ENCODE measurements around the gene CABP7. TPM values are rescaled to one million over a fixed set of nuclear protein-coding genes. Genes with fewer than 3 reads are reported as not detected.

The CABP7 gene
- total and polyA plus RNA-seq, 2 of the 8 experiments (the other 6 are each of a cell fraction or from before 2014, with no cell fraction given) = 0.20 to 0.36 TPM

GRCh38 chr22:29780748-29781676, 61.2 kb downstream of the CABP7 start:
- H2BK20ac ChIP-seq (ENCODE audit: low read length) = no peak overlapping the region
- peak overlapping the region; percentile 4; the same call in 1 of the 2 replicates for H2BK5ac ChIP-seq (ENCODE audit: low read depth, low read length)
- no peak overlapping the region for H4K8ac ChIP-seq (ENCODE audit: extremely low read depth, insufficient read depth, low read length)
- no peak for DNase-seq (ENCODE audit: low read depth in 1 of 2, low spot score in 2 of 2)
- no peak overlapping the region for H3K18ac ChIP-seq (ENCODE audit: extremely low read depth, low read length)
- no peak overlapping the region for H3K9ac ChIP-seq (replicated peaks in 1 of 4; ENCODE audit: extremely low read depth in 1 of 4, low read depth in 3 of 4, low read length in 3 of 4)
- H4K20me1 ChIP-seq (replicated peaks in 1 of 2; ENCODE audit: control insufficient read depth in 1 of 2, insufficient read depth in 2 of 2, low read length in 2 of 2) = no peaks in the 10 kb centered on the region
- no peaks in the 10 kb centered on the region for H3K79me1 ChIP-seq (ENCODE audit: low read depth, low read length)
- no peak overlapping the region for H2AK5ac ChIP-seq (ENCODE audit: low read depth, low read length)
- ChIA-PET POLR2A (ENCODE audit: partially characterized antibody) (no interaction called here), CTCF (ENCODE audit: partially characterized antibody) (interaction anchor here (0.5 to 5.4 kb wide), 5 partner anchors 8 to 258 kb away, joined by 3 to 33 read pairs (median 3); no protein-coding TSS in a partner anchor)
- H3K4me3 ChIP-seq (ENCODE audit: extremely low read depth in 1 of 4, insufficient read depth in 2 of 4, low read depth in 3 of 4, low read length in 4 of 4) = no peak overlapping the region
- no peak overlapping the region for H4K5ac ChIP-seq (ENCODE audit: insufficient read length, low read depth, low read length)
- peak overlapping the region; percentile 48; the same call in 1 of the 2 replicates for H2BK15ac ChIP-seq (ENCODE audit: low read length)
- H3K79me2 ChIP-seq (ENCODE audit: control insufficient read depth in 1 of 2, insufficient read depth in 2 of 2, low read length in 2 of 2) = no peaks in the 10 kb centered on the region
- no peak overlapping the region for H2BK120ac ChIP-seq (replicated peaks; ENCODE audit: low read depth, low read length)
- H4K91ac ChIP-seq (replicated peaks; ENCODE audit: insufficient read length, low read length) = no peak overlapping the region
- no peak overlapping the region for H3K23ac ChIP-seq (ENCODE audit: insufficient read length)
- H3K4me2 ChIP-seq (ENCODE audit: insufficient read depth in 1 of 2, low read depth in 2 of 2, low read length in 2 of 2) = no peak overlapping the region
- H3K56ac ChIP-seq (replicated peaks; ENCODE audit: insufficient read length, low read depth, low read length) = no peak overlapping the region
- H3K36me3 ChIP-seq (ENCODE audit: control insufficient read depth in 2 of 4, insufficient read depth in 4 of 4, low read length in 3 of 4) = no peaks in the 10 kb centered on the region
- FAIRE-seq = no peak
- no peak for TF ChIP-seq TCF12 (IDR thresholded peaks at IDR 0.05; ENCODE audit: low read depth, low read length)
- TF ChIP-seq, protein P1, sequence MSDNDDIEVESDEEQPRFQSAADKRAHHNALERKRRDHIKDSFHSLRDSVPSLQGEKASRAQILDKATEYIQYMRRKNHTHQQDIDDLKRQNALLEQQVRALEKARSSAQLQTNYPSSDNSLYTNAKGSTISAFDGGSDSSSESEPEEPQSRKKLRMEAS (IDR thresholded peaks at IDR 0.05) = no peak
- TF ChIP-seq EP300 (IDR thresholded peaks at IDR 0.05; ENCODE audit: borderline replicate concordance in 1 of 2, low read depth in 2 of 2, low read length in 2 of 2) = no peak
- TF ChIP-seq EGR1 (IDR thresholded peaks at IDR 0.05; ENCODE audit: borderline replicate concordance, low read depth, low read length) = no peak
- peak overlapping the region; percentile 80 for H2AFZ ChIP-seq (ENCODE audit: low read length)
- WGBS, 2 experiments (ENCODE audit: extremely low coverage in 1 of 2, insufficient coverage in 1 of 2, insufficient read length in 1 of 2, insufficient replicate concordance in 2 of 2, low coverage in 1 of 2, low lambda C conversion rate in 2 of 2, missing lambda C conversion rate in 1 of 2) = 92% methylated on average over 8 of the region's 8 CpGs; no CpG with 5 or more reads in 1 of the 2 experiments
- no peak overlapping the region for H3K14ac ChIP-seq (ENCODE audit: insufficient read length)
- H3K27me3 ChIP-seq (replicated peaks in 1 of 4; ENCODE audit: control insufficient read depth in 3 of 4, extremely low read depth in 1 of 4, insufficient read depth in 3 of 4, low read length in 3 of 4) = no peaks in the 10 kb centered on the region
- no peak overlapping the region for H2BK12ac ChIP-seq (ENCODE audit: low read depth, low read length)
- H3K27ac ChIP-seq (ENCODE audit: low read depth, low read length) = no peak overlapping the region
- peaks cover 2% of the 10 kb centered on the region; the same call in 1 of the 2 replicates for H3K23me2 ChIP-seq (ENCODE audit: low read depth, low read length)
- H3K9me3 ChIP-seq (ENCODE audit: insufficient read depth in 2 of 2, low read depth in 1 of 2, low read length in 1 of 2) = no peaks in the 10 kb centered on the region
- H3K4me1 ChIP-seq (replicated peaks in 1 of 4; ENCODE audit: control insufficient read depth in 3 of 4, insufficient read depth in 4 of 4, low read length in 3 of 4) = 0 out of 7 replicates have a peak, but pooled peaks cover 0 to 2% (median 0%) of the 10 kb centered on the region in 4 experiments
- H3K4ac ChIP-seq (replicated peaks; ENCODE audit: insufficient read length, low read depth, low read length) = no peak overlapping the region

All from H1 (cell line).